Measurements from ENCODE around the gene FAM124A. TPM values are rescaled to one million over a fixed set of nuclear protein-coding genes. Genes with fewer than 3 reads are reported as not detected.
A peak's percentile ranks its signal among the peaks of the same experiment; 100 is the strongest.

FAM124A gene
- total and polyA plus RNA-seq, 12 donors: 0.78 to 11.7 (median 3.4) TPM

DNA sequence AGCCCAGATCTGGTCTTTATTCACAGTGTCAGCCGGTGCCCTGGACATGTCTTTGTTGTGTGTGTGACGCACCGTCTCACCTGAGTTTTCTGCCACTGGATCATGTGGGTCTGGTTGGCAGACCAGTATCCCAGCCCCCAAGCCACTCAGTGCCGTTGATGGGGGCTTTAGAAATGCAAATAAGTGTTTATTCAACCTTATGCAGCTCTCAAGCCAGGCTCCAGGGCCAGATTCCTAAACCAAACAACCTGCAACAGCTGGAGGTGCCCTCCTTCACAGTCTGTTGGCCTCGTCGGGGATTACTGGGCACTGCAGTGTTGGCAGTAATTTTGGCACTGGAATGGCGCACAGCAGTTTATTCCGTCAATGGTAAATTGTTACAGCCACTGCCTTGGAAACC is 21.6 kb downstream of the FAM124A start:
- no peaks in the 10 kb centered on the region for H3K27me3 ChIP-seq
- 80 to 91% (median 85%) methylated on average over 8 of the region's 8 CpGs for WGBS, 4 donors
- TF ChIP-seq POLR2A (IDR thresholded peaks at IDR 0.05) (no peak), CTCF (IDR thresholded peaks at IDR 0.05) (no peak)
- intact Hi-C loops (cut with DNase I): no loop called here
- no peak for DNase-seq
- H3K27ac ChIP-seq: no peak overlapping the region
- H3K36me3 ChIP-seq (replicated peaks in 1 of 2): no peaks in the 10 kb centered on the region
- H3K4me1 ChIP-seq (replicated peaks in 1 of 2): peaks cover 0 to 19% of the 10 kb centered on the region in 2 donors
- no peaks in the 10 kb centered on the region for H3K9me3 ChIP-seq (replicated peaks in 1 of 3)
- no peak overlapping the region for H3K4me3 ChIP-seq

- H3K27ac ChIP-seq: peak overlapping the region in 1 of 5 donors; percentile 1
These were observed 22.6 kb downstream of the FAM124A start for GRCh38 chr13:51244637-51245405.

GRCh38 chr13:51245583-51245982 is 23.4 kb downstream of the FAM124A start:
- Histone ChIP-seq H3K4me1 (replicated peaks in 1 of 2) (peaks cover 0 to 17% of the 10 kb centered on the region in 2 donors), H3K4me3 (no peak overlapping the region), H3K9me3 (replicated peaks in 1 of 3) (no peaks in the 10 kb centered on the region), H3K27ac (peak overlapping the region in 1 of 5 donors; percentile 1), H3K27me3 (no peaks in the 10 kb centered on the region), H3K36me3 (replicated peaks in 1 of 2) (no peaks in the 10 kb centered on the region)
- no peak for DNase-seq
- TF ChIP-seq POLR2A (IDR thresholded peaks at IDR 0.05): no peak
- TF ChIP-seq CTCF (IDR thresholded peaks at IDR 0.05): no peak
- 80 to 90% (median 85%) methylated on average over 2 of the region's 2 CpGs for WGBS, 4 donors
- intact Hi-C loops (cut with DNase I): no loop called here

More at GRCh38 chr13:51244637-51245405, 22.6 kb downstream of the FAM124A start:
- peak in 1 of 7 donors; percentile 11 for DNase-seq
- no peak overlapping the region for H3K4me3 ChIP-seq
- H3K27me3 ChIP-seq: no peaks in the 10 kb centered on the region
- H3K4me1 ChIP-seq (replicated peaks in 1 of 2): peaks cover 0 to 19% of the 10 kb centered on the region in 2 donors
- intact Hi-C loops (cut with DNase I): no loop called here
- H3K9me3 ChIP-seq (replicated peaks in 1 of 3): no peaks in the 10 kb centered on the region
- TF ChIP-seq POLR2A (IDR thresholded peaks at IDR 0.05): no peak
- no peak for TF ChIP-seq CTCF (IDR thresholded peaks at IDR 0.05)
- H3K36me3 ChIP-seq (replicated peaks in 1 of 2): no peaks in the 10 kb centered on the region
- 75 to 79% (median 78%) methylated on average over 12 to 14 of the region's 14 CpGs for WGBS, 4 donors

DNA sequence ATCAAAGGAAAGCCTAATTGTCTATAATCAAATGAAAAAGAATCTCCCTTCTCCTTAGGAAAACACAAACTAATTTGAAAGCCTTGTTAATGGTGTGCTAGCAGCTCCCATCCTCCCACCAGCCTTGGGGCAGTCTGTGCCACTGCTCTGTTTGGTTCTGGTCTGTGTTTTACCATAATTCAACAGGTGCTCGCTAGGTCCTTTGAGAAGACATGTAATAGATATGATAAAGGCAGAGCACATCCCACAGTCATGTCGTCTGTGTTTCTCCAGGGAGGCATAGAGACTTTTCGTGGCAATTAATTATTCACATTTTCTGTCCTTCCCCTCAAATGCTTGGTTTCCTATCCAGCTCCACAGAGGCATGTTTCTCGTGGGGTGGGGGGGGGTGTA is 23.8 kb downstream of the FAM124A start:
- Histone ChIP-seq H3K4me1 (replicated peaks in 1 of 2) (peaks cover 0 to 12% of the 10 kb centered on the region in 2 donors), H3K36me3 (replicated peaks in 1 of 2) (no peaks in the 10 kb centered on the region), H3K27me3 (no peaks in the 10 kb centered on the region), H3K9me3 (replicated peaks in 1 of 3) (no peaks in the 10 kb centered on the region), H3K27ac (peak overlapping the region in 1 of 5 donors; percentile 1), H3K4me3 (no peak overlapping the region)
- DNase-seq: peak in 1 of 7 donors; percentile 64
- intact Hi-C loops (cut with DNase I): no loop called here
- no peak for TF ChIP-seq POLR2A (IDR thresholded peaks at IDR 0.05)
- no peak for TF ChIP-seq CTCF (IDR thresholded peaks at IDR 0.05)
- WGBS, 4 donors: 48 to 81% (median 67%) methylated on average over 4 of the region's 4 CpGs
